Neural crest cell (in vitro differentiated cells): Measurements from ENCODE around the gene MAPK8IP3. TPM values are rescaled to one million over a fixed set of nuclear protein-coding genes. Genes with fewer than 3 reads are reported as not detected.
"Not testable (repeated sequence)": the region's sequence is repeated elsewhere in the genome, so short reads cannot be mapped to it uniquely, and the experiment has no call there.

Source experiments
- DNase-seq: peaks from one replicate; pipeline ENCODE4 v3.0.0; 2021; ENCODE audit warnings: low read depth, mixed read lengths, low spot score
- H3K27ac Mint-ChIP-seq: one replicate; pipeline ENCODE4 v1.8.0; 2021; ENCODE audit warnings: mild to moderate bottlenecking, mixed read lengths; ENCODE audit not compliant: unreplicated experiment
- H3K27me3 Mint-ChIP-seq: 2 replicates; pipeline ENCODE4 v1.8.0; 2021; ENCODE audit warnings: low read depth, mild to moderate bottlenecking, mixed read lengths
- H3K36me3 Mint-ChIP-seq: 2 replicates; pipeline ENCODE4 v1.8.0; 2021; ENCODE audit warnings: low read depth, mild to moderate bottlenecking, mixed read lengths
- H3K4me1 Mint-ChIP-seq: 2 replicates; pipeline ENCODE4 v1.8.0; 2021; ENCODE audit warnings: mixed read lengths
- H3K4me3 Mint-ChIP-seq: one replicate; pipeline ENCODE4 v1.8.0; 2021; ENCODE audit warnings: mild to moderate bottlenecking, mixed read lengths
- H3K9me3 Mint-ChIP-seq: 2 replicates; pipeline ENCODE4 v1.8.0; 2021; ENCODE audit warnings: mixed read lengths
- CTCF ChIP-seq: fragments of 200-600 bp; sonication (generic); conservative IDR thresholded peaks from 2 replicates; pipeline ENCODE4 v1.5.0; 2021; ENCODE audit warnings: antibody characterized with exemption, mild to moderate bottlenecking
- total RNA-seq: library from RNA; stranded (reverse); gene quantifications from 2 replicates; pipeline ENCODE4 v1.2.1, GENCODE V29; 2021

MAPK8IP3 gene
- total RNA-seq, 1 donor from 2014 or later: 111 TPM

GRCh38 chr16:1794908-1795666, 89.1 kb downstream of the MAPK8IP3 start:
- H3K4me1 Mint-ChIP-seq: no peaks in the 10 kb centered on the region
- peaks cover 14% of the 10 kb centered on the region for H3K36me3 Mint-ChIP-seq
- no peaks in the 10 kb centered on the region for H3K9me3 Mint-ChIP-seq
- no peaks in the 10 kb centered on the region for H3K27me3 Mint-ChIP-seq
- DNase-seq: no peak
- H3K27ac Mint-ChIP-seq: no peak overlapping the region
- no peak overlapping the region for H3K4me3 Mint-ChIP-seq
- no peak for TF ChIP-seq CTCF

- not testable (repeated sequence) for H3K4me3 Mint-ChIP-seq, H3K9me3 Mint-ChIP-seq, H3K4me1 Mint-ChIP-seq, H3K27ac Mint-ChIP-seq, DNase-seq, H3K27me3 Mint-ChIP-seq
- H3K36me3 Mint-ChIP-seq: peaks cover 16% of the 10 kb centered on the region
Measured at GRCh38 chr16:1799263-1799662, 93.3 kb downstream of the MAPK8IP3 start.

DNA sequence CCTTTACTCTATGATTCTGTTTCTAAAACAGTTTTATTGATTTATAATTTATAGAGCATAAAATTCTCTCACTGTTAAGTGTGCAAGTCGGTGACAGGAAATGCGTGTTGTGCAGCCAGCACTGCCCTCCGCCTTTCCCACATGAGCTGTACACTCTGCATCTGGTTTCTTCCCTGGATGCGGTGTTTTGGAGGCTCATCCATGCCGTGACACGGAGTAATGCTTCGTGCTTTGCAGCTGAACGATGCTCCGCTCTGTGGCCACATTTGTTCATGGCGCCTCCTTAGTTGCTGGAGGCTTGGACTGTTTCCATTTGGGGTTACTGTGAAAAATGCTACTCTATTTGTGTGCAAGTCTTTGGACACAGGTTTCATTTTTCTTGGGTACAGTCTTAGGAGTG, 94.7 kb downstream of the MAPK8IP3 start:
- no peak for DNase-seq
- no peaks in the 10 kb centered on the region for H3K27me3 Mint-ChIP-seq
- no peak for TF ChIP-seq CTCF
- H3K9me3 Mint-ChIP-seq: no peaks in the 10 kb centered on the region
- no peak overlapping the region for H3K4me3 Mint-ChIP-seq
- H3K4me1 Mint-ChIP-seq: no peaks in the 10 kb centered on the region
- peaks cover 19% of the 10 kb centered on the region for H3K36me3 Mint-ChIP-seq
- no peak overlapping the region for H3K27ac Mint-ChIP-seq

- H3K27me3 Mint-ChIP-seq: no peaks in the 10 kb centered on the region
- H3K4me1 Mint-ChIP-seq: no peaks in the 10 kb centered on the region
- no peak for DNase-seq
- H3K9me3 Mint-ChIP-seq: no peaks in the 10 kb centered on the region
- peaks cover 11% of the 10 kb centered on the region for H3K36me3 Mint-ChIP-seq
- no peak overlapping the region for H3K27ac Mint-ChIP-seq
- no peak overlapping the region for H3K4me3 Mint-ChIP-seq
- TF ChIP-seq CTCF: no peak
Measured at GRCh38 chr16:1807626-1808025, 101.6 kb downstream of the MAPK8IP3 start.

GRCh38 chr16:1808691-1809090, 102.7 kb downstream of the MAPK8IP3 start:
- TF ChIP-seq CTCF: no peak
- Mint-ChIP-seq H3K4me3 (no peak overlapping the region), H3K36me3 (peaks cover 11% of the 10 kb centered on the region), H3K9me3 (no peaks in the 10 kb centered on the region), H3K27me3 (no peaks in the 10 kb centered on the region), H3K4me1 (no peaks in the 10 kb centered on the region), H3K27ac (no peak overlapping the region)
- no peak for DNase-seq

DNA sequence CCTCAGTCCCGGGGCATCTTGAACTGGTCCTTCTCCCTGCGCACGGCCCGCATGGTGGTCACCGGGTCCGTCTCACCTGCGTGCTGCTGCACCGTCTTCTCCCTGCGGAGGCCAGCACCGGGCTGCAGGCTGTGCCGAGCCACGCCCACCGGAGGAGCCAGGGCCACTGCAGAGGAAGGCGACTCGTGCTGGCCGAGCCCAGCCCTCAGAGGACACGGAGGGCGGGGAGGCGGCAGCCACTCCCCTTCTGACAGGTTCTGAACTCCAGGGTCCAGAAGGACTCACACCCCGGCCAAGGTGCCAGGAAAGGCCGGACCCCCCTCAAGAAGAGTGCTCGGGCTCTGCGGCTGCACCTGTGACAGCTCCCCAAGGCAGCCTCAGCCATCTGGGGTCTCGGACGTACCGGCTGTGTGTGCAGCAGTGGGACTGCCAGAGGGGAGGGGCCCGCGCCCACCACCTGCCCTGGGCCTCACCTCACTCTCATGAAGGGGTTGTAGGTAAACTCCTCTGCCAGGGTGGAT, 103.3 kb downstream of the MAPK8IP3 start:
- H3K27ac Mint-ChIP-seq: no peak overlapping the region
- no peaks in the 10 kb centered on the region for H3K27me3 Mint-ChIP-seq
- no peaks in the 10 kb centered on the region for H3K9me3 Mint-ChIP-seq
- peaks cover 11% of the 10 kb centered on the region for H3K36me3 Mint-ChIP-seq
- H3K4me1 Mint-ChIP-seq: no peaks in the 10 kb centered on the region
- no peak for DNase-seq
- TF ChIP-seq CTCF: no peak
- no peak overlapping the region for H3K4me3 Mint-ChIP-seq
